GM21619 (cell line): ENCODE results near the gene CCNT2.
"Not testable (repeated sequence)": the region's sequence is repeated elsewhere in the genome, so short reads cannot be mapped to it uniquely, and the experiment has no call there.

Experiments
- ATAC-seq: cut with Tn5 transposase; IDR thresholded peaks from one replicate; pipeline ENCODE4 v1.9.1; 2021; ENCODE audit not compliant: unreplicated experiment

CCNT2 gene

GRCh38 chr2:134918526-134919340 lies at the start of gene CCNT2:
CCNT2 (plus strand) TSS chr2:134918822; CDS start chr2:134918855, 33 bp downstream.
- ATAC-seq, result peak; percentile 81

DNA sequence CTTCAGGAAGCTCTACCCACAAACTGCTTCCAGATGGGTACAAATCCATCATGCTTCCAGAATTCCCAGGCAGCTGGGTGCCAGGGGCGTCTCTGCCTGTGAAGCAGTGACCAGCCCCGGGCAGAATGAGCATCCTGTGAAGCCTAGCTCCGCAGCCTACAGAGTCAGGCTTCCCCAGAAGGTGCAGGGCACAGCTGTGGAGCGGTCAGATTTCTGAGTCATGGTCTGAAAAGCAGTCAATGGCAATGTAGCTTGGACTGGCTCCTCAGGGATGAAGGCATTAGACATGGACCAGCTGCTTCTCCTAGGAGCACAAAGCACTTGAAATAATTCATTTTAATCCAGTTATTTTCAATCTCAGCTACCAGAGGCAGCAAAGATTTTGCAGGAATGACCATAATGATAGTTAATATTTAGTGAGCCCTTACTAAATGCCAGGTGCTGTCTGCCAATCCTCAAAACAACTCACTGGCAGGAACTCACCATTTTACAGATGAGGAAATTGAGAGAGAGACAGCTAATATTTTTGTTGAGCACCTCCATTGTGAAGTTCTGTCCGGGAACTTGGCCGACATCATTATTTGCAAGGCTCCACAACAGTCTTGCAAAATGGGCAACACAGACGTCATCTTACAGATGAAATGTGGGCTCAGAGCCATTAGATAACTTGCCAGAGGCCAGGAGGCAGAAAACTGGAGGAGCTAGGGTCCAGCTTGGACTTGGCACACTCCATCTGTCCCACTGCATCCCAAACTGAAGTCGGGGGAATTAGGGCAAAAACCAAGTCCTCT lies 48.5 kb upstream of the CCNT2 start:
- ATAC-seq, result no peak

DNA sequence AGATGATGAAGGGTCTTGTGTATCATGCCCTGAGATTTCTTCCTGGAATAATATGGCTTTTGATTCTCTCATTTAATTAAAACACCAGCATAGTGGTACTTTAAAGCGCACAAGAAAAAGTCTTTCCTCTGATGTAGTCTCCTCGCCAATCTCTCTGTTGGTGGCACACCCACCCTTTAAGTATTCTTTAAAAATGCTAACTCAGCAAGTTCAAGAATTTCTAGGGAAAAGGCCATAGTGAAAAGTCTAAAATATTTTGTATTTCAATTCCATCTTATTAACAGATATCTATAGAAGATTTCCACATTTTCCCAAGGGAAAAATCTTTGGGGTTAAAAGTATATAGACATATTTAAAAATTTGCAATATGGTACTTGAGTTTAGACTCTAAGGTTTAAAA lies 45.5 kb upstream of the CCNT2 start:
- ATAC-seq, result no peak

GRCh38 chr2:134875309-134875708 lies 43.3 kb upstream of the CCNT2 start:
- ATAC-seq, result no peak

DNA sequence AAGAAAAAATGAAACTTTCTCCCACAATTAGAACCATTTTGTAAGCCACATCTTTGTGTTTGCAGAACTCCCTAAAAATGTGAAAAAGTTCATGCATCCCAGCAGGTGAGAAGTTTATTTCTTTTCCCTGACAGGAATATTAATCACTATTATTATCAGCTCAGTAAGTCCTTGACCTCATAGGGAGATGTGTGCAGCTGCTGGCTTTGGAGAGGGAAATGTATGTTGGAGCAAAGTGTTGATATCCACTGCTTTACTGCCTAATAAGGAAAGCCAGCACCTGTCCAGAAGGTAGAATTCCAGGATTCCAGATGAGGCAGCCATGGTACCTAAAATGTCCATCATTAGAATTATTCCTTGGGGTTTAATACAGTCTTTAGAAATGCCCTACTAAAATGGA lies 35.8 kb upstream of the CCNT2 start:
- ATAC-seq, result no peak

- no peak for ATAC-seq
These were observed 34.9 kb upstream of the CCNT2 start for GRCh38 chr2:134883552-134884293.

- ATAC-seq, result no peak
These were observed 34.2 kb upstream of the CCNT2 start for GRCh38 chr2:134884435-134884834.

DNA sequence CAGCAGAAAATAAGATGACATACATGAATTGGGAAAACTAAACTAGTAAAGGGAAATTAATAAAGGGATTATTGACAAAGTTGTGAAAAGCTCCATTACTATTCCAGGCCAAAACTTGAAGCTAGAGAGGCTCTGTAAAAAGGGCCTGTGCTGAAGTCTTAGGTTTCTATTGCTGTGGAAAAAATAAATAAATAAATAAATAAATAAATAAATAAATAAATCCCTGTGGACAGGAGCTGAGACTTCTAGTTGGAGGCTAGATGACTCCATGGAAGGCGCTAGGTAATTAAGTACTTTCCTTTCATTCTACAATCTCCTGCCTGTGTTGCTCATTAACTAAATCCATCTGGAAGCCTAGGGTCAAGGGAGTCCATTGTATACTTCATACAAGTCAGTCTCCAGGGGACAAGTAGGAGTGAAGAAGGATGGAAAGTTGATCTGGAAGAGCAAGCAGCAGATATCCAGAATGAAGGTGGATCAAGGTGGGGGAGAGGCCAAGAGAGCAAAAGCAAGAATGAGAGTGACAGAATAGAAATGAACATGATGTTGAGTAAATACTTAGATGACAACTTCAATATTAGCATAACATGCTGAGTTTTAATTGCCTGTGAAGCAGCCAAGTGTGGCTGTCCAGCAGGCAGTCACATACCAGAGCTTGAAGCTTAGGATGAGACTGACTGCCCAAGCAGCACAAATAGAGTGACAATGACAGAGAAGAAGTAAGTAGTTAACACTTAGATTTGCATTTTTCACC lies 26.2 kb upstream of the CCNT2 start:
- ATAC-seq, result no peak

- no peak for ATAC-seq
These were observed 20.7 kb upstream of the CCNT2 start for GRCh38 chr2:134897932-134898331.

DNA sequence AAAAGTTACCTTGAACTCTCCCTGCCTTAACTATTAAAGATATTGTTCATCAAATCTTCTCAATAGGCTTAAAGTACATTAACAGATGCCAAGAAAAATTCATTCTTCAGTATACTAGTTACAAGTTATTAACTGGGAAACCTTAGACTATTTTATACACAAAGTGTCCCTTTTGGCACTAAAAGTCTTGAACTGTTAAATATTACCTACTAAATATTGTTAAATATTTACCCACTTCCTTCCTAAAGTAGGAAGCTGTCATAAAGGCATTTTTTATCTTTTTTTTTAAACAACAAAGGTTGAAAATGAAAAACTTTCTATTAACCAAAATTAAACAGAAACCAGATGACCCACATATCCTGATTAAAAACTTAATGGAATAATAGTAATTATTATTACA lies 19.4 kb upstream of the CCNT2 start:
- ATAC-seq, result no peak

- ATAC-seq, result no peak
These were observed 18.5 kb upstream of the CCNT2 start for GRCh38 chr2:134900151-134900550.

GRCh38 chr2:134903701-134904100 lies 14.9 kb upstream of the CCNT2 start:
- ATAC-seq, result not testable (repeated sequence)

DNA sequence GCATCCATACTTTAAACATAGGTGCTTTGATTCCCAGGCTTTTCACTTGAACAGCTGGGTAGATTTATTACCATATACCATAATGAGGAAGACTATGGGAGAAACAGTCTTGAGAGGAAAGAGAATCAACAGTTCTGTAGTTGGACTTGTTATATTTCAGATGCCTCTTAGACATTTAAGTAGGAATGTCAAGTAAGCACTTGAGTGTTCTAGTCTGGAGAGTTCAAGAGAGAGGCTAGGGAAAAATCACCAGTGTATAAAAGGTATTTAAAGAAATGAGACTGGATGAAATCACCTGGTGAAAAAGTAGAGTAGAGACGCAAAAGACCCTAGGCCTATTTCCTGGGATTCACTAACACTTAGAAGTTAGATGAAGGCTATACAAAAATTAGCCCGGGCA lies 13.5 kb upstream of the CCNT2 start:
- ATAC-seq, result no peak

GRCh38 chr2:134906726-134907125 lies 11.9 kb upstream of the CCNT2 start:
- no peak for ATAC-seq

DNA sequence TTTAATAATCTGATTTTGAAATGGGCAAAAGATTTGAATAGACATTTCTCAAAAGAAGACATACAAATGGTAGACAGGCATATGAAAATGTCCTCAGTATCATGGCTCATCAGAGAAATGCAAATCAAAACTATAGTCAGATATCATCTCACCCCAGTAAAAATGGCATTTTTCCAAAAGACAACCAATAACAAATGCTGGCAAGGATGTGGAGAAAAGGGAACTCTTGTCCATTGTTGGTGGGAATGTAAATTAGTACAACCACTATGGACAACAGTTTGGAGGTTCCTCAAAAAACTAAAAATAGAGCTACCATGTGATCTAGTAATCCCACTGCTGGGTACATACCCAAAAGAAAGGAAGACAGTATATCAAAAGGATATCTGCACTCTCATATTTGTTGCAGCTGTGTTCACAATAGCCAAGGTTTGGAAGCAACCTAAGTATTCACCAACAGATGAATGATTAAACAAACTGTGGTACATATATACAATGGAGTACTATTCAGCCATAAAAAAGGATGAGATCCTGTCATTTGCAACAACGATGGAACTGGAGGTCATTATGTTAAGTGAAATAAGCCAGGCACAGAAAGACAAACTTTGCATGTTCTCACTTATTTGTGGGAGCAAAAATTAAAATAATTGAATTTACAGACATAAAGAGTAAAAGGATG lies 11.0 kb upstream of the CCNT2 start:
- ATAC-seq, result not testable (repeated sequence)

DNA sequence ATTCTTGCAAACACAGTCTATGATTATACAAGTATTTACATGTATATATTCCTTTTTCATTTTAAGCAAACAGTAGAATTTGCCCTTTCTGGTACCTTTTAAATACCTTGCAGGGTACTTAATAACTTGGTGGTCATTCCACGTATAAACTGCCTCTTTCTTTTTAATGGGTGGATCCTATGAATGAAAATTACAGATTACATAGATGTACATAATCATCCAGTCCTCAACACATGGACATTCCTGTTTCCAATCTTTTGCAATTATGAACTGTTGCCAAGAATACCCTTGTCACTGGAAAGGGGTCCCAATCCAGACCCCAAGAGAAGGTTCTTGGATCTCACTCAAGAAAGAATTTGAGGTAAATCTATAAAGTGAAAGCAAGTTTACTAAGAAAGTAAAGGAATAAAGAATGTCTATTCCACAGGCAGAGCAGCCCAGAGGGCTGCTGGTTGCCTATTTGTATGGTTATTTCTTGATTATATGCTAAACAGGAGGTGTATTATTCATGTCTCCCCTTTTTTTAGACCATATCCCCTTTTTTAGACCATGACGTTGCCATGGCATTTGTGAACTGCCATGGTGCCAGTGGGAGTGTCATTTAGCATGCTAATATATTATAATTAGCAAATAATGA lies 7.7 kb upstream of the CCNT2 start:
- no peak for ATAC-seq

- no peak for ATAC-seq
These were observed 7.2 kb upstream of the CCNT2 start for GRCh38 chr2:134911400-134911785.

DNA sequence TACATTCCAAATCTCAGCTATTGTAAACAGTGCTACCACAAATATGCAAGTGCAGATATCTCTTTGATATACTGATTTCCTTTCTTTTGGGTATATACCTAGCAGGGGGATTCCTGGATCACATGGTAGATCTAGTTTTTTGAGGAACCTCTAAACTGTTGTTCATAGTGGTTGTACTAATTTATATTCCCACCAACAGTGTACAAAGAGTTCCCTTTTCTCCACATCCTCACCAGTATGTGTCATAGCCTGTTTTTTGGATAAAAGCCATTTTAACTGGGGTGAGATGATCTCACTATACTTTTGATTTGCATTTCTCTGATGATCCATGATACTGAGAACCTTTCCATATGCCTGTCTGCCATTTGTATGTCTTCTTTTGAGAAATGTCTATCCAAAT lies 6.3 kb upstream of the CCNT2 start:
- ATAC-seq, result no peak

DNA sequence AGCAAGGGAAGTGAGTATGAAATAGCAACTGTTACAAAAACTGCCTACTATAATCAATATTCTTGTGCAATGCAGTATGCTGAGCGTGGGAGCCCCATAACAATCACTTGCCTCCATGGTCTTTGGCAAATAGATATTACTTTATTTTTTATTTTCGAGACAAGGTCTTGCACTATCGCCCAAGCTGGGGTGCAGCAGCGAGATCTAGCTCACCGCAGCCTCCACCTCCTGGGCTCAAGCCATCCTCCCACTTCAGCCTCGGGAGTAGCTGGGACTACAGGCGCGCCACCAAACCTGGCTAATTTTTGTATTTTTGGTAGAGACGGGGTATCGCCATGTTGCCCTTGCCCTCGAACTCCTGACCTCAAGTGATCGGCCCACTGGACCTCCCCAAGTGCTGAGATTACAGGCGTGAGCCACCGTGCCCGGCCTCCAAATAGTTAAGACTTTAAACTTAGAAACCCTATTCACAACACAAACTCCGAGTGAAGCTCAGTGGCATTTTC lies 1.2 kb upstream of the CCNT2 start:
- ATAC-seq, result no peak
